Stimulated activated naive CD8-positive, alpha-beta T cell treated with anti-CD3 and anti-CD28 coated beads, Interleukin-15, Interleukin-2, amounts not matched to agents 100 ng/mL and 50 ng/mL, for 24 hours (primary cell): Measurements from ENCODE around the gene ADAMTS2.

Experiments used
- H3K27ac Mint-ChIP-seq: one replicate; pipeline ENCODE4 v1.8.0; 2021; ENCODE audit warnings: mild to moderate bottlenecking, mixed read lengths
- H3K27me3 Mint-ChIP-seq: one replicate; pipeline ENCODE4 v1.8.0; 2021; ENCODE audit warnings: mixed read lengths
- H3K36me3 Mint-ChIP-seq: one replicate; pipeline ENCODE4 v1.8.0; 2021; ENCODE audit warnings: low read depth, mixed read lengths
- H3K4me1 Mint-ChIP-seq: one replicate; pipeline ENCODE4 v1.8.0; 2021; ENCODE audit warnings: low read depth, mixed read lengths
- H3K4me3 Mint-ChIP-seq: one replicate; pipeline ENCODE4 v1.8.0; 2021; ENCODE audit warnings: mild to moderate bottlenecking, mixed read lengths
- H3K9me3 Mint-ChIP-seq: one replicate; pipeline ENCODE4 v1.8.0; 2021; ENCODE audit warnings: mixed read lengths

ADAMTS2 gene

GRCh38 chr5:179235416-179236400 is 109.6 kb downstream of the ADAMTS2 start:
- Mint-ChIP-seq H3K27ac (no peak overlapping the region), H3K27me3 (peaks cover 14% of the 10 kb centered on the region), H3K9me3 (peaks cover 6% of the 10 kb centered on the region), H3K4me1 (no peaks in the 10 kb centered on the region), H3K4me3 (no peak overlapping the region), H3K36me3 (no peaks in the 10 kb centered on the region)

GRCh38 chr5:179234563-179235135 is 110.6 kb downstream of the ADAMTS2 start:
- no peaks in the 10 kb centered on the region for H3K36me3 Mint-ChIP-seq
- peaks cover 2% of the 10 kb centered on the region for H3K9me3 Mint-ChIP-seq
- H3K27ac Mint-ChIP-seq, result no peak overlapping the region
- H3K4me1 Mint-ChIP-seq, result no peaks in the 10 kb centered on the region
- H3K27me3 Mint-ChIP-seq, result peaks cover 11% of the 10 kb centered on the region
- H3K4me3 Mint-ChIP-seq, result no peak overlapping the region

GRCh38 chr5:179233909-179234562 is 111.2 kb downstream of the ADAMTS2 start:
- Mint-ChIP-seq H3K27ac (no peak overlapping the region), H3K27me3 (peaks cover 5% of the 10 kb centered on the region), H3K9me3 (no peaks in the 10 kb centered on the region), H3K36me3 (no peaks in the 10 kb centered on the region), H3K4me1 (no peaks in the 10 kb centered on the region), H3K4me3 (no peak overlapping the region)

GRCh38 chr5:179232091-179232735 is 113.0 kb downstream of the ADAMTS2 start:
- no peak overlapping the region for H3K4me3 Mint-ChIP-seq
- H3K4me1 Mint-ChIP-seq, result no peaks in the 10 kb centered on the region
- H3K9me3 Mint-ChIP-seq, result no peaks in the 10 kb centered on the region
- H3K27ac Mint-ChIP-seq, result no peak overlapping the region
- peaks cover 2% of the 10 kb centered on the region for H3K27me3 Mint-ChIP-seq
- no peaks in the 10 kb centered on the region for H3K36me3 Mint-ChIP-seq

- Mint-ChIP-seq H3K27me3 (peaks cover 2% of the 10 kb centered on the region), H3K27ac (no peak overlapping the region), H3K36me3 (no peaks in the 10 kb centered on the region), H3K9me3 (no peaks in the 10 kb centered on the region), H3K4me3 (no peak overlapping the region), H3K4me1 (no peaks in the 10 kb centered on the region)
Measured at GRCh38 chr5:179231309-179231708, 114.0 kb downstream of the ADAMTS2 start.

- Mint-ChIP-seq H3K4me1 (no peaks in the 10 kb centered on the region), H3K9me3 (no peaks in the 10 kb centered on the region), H3K27ac (no peak overlapping the region), H3K4me3 (no peak overlapping the region), H3K36me3 (no peaks in the 10 kb centered on the region), H3K27me3 (peaks cover 2% of the 10 kb centered on the region)
Measured at GRCh38 chr5:179230061-179230461, 115.2 kb downstream of the ADAMTS2 start.

GRCh38 chr5:179229331-179229831 is 115.9 kb downstream of the ADAMTS2 start:
- H3K4me3 Mint-ChIP-seq, result no peak overlapping the region
- no peaks in the 10 kb centered on the region for H3K4me1 Mint-ChIP-seq
- no peaks in the 10 kb centered on the region for H3K9me3 Mint-ChIP-seq
- H3K27me3 Mint-ChIP-seq, result no peaks in the 10 kb centered on the region
- H3K36me3 Mint-ChIP-seq, result no peaks in the 10 kb centered on the region
- no peak overlapping the region for H3K27ac Mint-ChIP-seq

- no peaks in the 10 kb centered on the region for H3K36me3 Mint-ChIP-seq
- no peak overlapping the region for H3K27ac Mint-ChIP-seq
- peaks cover 6% of the 10 kb centered on the region for H3K9me3 Mint-ChIP-seq
- H3K27me3 Mint-ChIP-seq, result no peaks in the 10 kb centered on the region
- H3K4me1 Mint-ChIP-seq, result no peaks in the 10 kb centered on the region
- H3K4me3 Mint-ChIP-seq, result no peak overlapping the region
Measured at GRCh38 chr5:179228341-179229121, 116.7 kb downstream of the ADAMTS2 start.

- Mint-ChIP-seq H3K27me3 (no peaks in the 10 kb centered on the region), H3K9me3 (peaks cover 9% of the 10 kb centered on the region), H3K27ac (no peak overlapping the region), H3K4me1 (no peaks in the 10 kb centered on the region), H3K36me3 (no peaks in the 10 kb centered on the region), H3K4me3 (no peak overlapping the region)
Measured at GRCh38 chr5:179227580-179228311, 117.5 kb downstream of the ADAMTS2 start.

- Mint-ChIP-seq H3K27ac (no peak overlapping the region), H3K36me3 (no peaks in the 10 kb centered on the region), H3K4me3 (no peak overlapping the region), H3K4me1 (no peaks in the 10 kb centered on the region), H3K9me3 (peaks cover 9% of the 10 kb centered on the region), H3K27me3 (no peaks in the 10 kb centered on the region)
Measured at GRCh38 chr5:179227229-179227579, 118.1 kb downstream of the ADAMTS2 start.

GRCh38 chr5:179226696-179227095 is 118.6 kb downstream of the ADAMTS2 start:
- H3K4me1 Mint-ChIP-seq, result no peaks in the 10 kb centered on the region
- no peaks in the 10 kb centered on the region for H3K36me3 Mint-ChIP-seq
- H3K27ac Mint-ChIP-seq, result no peak overlapping the region
- H3K27me3 Mint-ChIP-seq, result no peaks in the 10 kb centered on the region
- H3K4me3 Mint-ChIP-seq, result no peak overlapping the region
- H3K9me3 Mint-ChIP-seq, result peaks cover 9% of the 10 kb centered on the region

GRCh38 chr5:179225387-179225786 is 119.9 kb downstream of the ADAMTS2 start:
- H3K36me3 Mint-ChIP-seq, result no peaks in the 10 kb centered on the region
- H3K27me3 Mint-ChIP-seq, result no peaks in the 10 kb centered on the region
- no peak overlapping the region for H3K4me3 Mint-ChIP-seq
- no peaks in the 10 kb centered on the region for H3K4me1 Mint-ChIP-seq
- H3K27ac Mint-ChIP-seq, result no peak overlapping the region
- peaks cover 9% of the 10 kb centered on the region for H3K9me3 Mint-ChIP-seq

GRCh38 chr5:179224741-179225140 is 120.5 kb downstream of the ADAMTS2 start:
- H3K4me1 Mint-ChIP-seq, result no peaks in the 10 kb centered on the region
- peaks cover 9% of the 10 kb centered on the region for H3K9me3 Mint-ChIP-seq
- H3K4me3 Mint-ChIP-seq, result no peak overlapping the region
- no peak overlapping the region for H3K27ac Mint-ChIP-seq
- H3K27me3 Mint-ChIP-seq, result no peaks in the 10 kb centered on the region
- no peaks in the 10 kb centered on the region for H3K36me3 Mint-ChIP-seq

GRCh38 chr5:179223961-179224360 is 121.3 kb downstream of the ADAMTS2 start:
- Mint-ChIP-seq H3K27ac (no peak overlapping the region), H3K36me3 (no peaks in the 10 kb centered on the region), H3K27me3 (no peaks in the 10 kb centered on the region), H3K9me3 (peaks cover 9% of the 10 kb centered on the region), H3K4me3 (no peak overlapping the region), H3K4me1 (no peaks in the 10 kb centered on the region)
